ENCODE data around the gene TRIM63. TPM values are rescaled to one million over a fixed set of nuclear protein-coding genes. Genes with fewer than 3 reads are reported as not detected.

TRIM63 gene
- total and polyA plus RNA-seq, 2 of the 8 experiments (the other 6 are each of a cell fraction or from before 2014, with no cell fraction given), result not detected

DNA sequence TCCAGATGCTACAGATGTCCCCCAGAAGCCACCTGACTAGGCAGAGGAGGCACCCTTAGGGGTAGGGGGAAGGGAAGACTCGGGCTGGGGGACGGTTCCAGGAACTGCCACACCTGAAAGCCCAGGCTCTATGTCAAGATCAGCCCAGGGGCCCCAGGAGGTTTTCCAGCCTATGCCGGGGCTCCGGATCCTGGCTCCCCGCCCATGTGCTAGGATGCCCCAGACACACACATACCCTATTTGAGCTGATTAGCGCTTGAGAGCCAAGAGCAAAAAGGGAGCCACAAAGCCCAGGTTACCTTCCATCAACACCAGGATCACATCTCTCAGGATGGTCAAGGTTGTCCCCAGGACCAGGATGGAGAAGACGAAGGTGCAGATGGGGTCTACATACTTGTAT, 26.0 kb downstream of the TRIM63 start (continued):
- TF ChIP-seq TEAD4 (IDR thresholded peaks at IDR 0.05; ENCODE audit: low read depth, low read length), result no peak
- TF ChIP-seq, protein P1, sequence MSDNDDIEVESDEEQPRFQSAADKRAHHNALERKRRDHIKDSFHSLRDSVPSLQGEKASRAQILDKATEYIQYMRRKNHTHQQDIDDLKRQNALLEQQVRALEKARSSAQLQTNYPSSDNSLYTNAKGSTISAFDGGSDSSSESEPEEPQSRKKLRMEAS (IDR thresholded peaks at IDR 0.05), result no peak
- no peak for TF ChIP-seq KDM5A (IDR thresholded peaks at IDR 0.05; ENCODE audit: low read length)
- TF ChIP-seq SP4 (IDR thresholded peaks at IDR 0.05; ENCODE audit: low read length), result no peak

All from H1 (cell line).